ENCODE measurements around the gene MRPS12. TPM values are rescaled to one million over a fixed set of nuclear protein-coding genes. Genes with fewer than 3 reads are reported as not detected.

MRPS12 gene
- total and polyA plus RNA-seq, 9 of the 15 experiments (the other 6 are each of a cell fraction or from before 2014, with no cell fraction given): 8.1 to 174 (median 52.0) TPM

DNA sequence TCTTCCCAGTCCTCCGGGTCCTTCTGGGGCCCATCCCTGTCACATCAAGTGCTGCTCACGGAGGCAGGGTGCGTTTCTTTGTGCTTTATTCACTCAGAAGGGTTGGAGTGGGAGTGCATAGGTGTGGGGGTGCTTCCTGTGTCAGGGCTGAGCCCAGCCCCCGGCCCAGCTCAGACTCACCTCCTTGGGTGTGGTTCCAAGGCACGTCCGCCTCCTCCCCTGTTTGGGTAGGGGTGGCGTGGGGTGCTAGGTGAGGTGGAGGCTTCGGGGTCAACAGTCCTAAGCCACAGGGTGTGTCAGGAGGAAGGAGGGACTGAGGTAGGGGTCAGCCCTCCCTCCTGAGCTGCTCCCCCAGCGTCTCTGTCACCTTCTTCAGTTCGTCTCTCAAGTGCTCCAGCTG is 21.8 kb upstream of the MRPS12 start:
- no peaks in the 10 kb centered on the region for H3K27me3 ChIP-seq (ENCODE audit: control insufficient read depth in 2 of 2, insufficient read depth in 2 of 2, low read length in 2 of 2)
- POLR2A ChIA-PET: interaction anchor here (0.8 to 1.7 kb wide), 2 partner anchors 9 to 12 kb away, joined by 3 to 4 read pairs; partner anchors contain the start of genes NFKBIB and SIRT2
- H3K9ac ChIP-seq (ENCODE audit: insufficient read depth in 1 of 2, low read depth in 2 of 2, low read length in 2 of 2): peak overlapping the region in 1 of 2 experiments; percentile 79; a peak in 3 of 4 replicates
- TF ChIP-seq POLR2G (IDR thresholded peaks at IDR 0.05; ENCODE audit: low read depth, low read length) (0 out of 2 replicates have a peak, but pooled peaks have one; percentile 43), HNRNPL (IDR thresholded peaks at IDR 0.05; ENCODE audit: low read depth, low read length) (no peak)
- no peaks in the 10 kb centered on the region for H3K79me2 ChIP-seq (ENCODE audit: control insufficient read depth, insufficient read depth, low read length)
- no peak overlapping the region for H3K4me3 ChIP-seq
- no TSS peak for BruUV-seq (replicated peaks)
- H4K20me1 ChIP-seq (replicated peaks; ENCODE audit: control insufficient read depth, insufficient read depth, low read length): no peaks in the 10 kb centered on the region
- H3K9me3 ChIP-seq (replicated peaks; ENCODE audit: control insufficient read depth, insufficient read depth, low read depth, low read length): no peaks in the 10 kb centered on the region
- H3K27ac ChIP-seq (ENCODE audit: extremely low read depth, low read depth, low read length): no peak overlapping the region
- no peak for FAIRE-seq
- WGBS (ENCODE audit: insufficient coverage, low coverage, missing lambda C conversion rate): 30% methylated on average over 10 of the region's 10 CpGs
- H2AFZ ChIP-seq (ENCODE audit: low read depth, low read length): no peak overlapping the region
- in situ Hi-C loops (cut with MboI): no loop called here
- ATAC-seq: peak; percentile 44
- H3K4me1 ChIP-seq (replicated peaks in 1 of 2; ENCODE audit: control insufficient read depth in 2 of 2, insufficient read depth in 2 of 2, low read length in 2 of 2): peaks cover 0 to 38% of the 10 kb centered on the region in 2 experiments; a peak in 3 of 5 replicates
- CTCF ChIA-PET (ENCODE audit: low intra/inter-chr PET ratio): no interaction called here
- H3K36me3 ChIP-seq (ENCODE audit: control insufficient read depth, insufficient read depth, low read length): peaks cover 31% of the 10 kb centered on the region; the same call in 1 of the 3 replicates
- no peak overlapping the region for H3K4me2 ChIP-seq (ENCODE audit: insufficient read depth, low read length)
- intact Hi-C loops (cut with micrococcal nuclease): no loop called here
- no peaks in the 10 kb centered on the region for H3K9me1 ChIP-seq (ENCODE audit: control insufficient read depth, insufficient read depth, low read length)
- DNase-seq (ENCODE audit: extremely low read depth in 1 of 4, low spot score in 3 of 4): peak in 1 of 4 experiments; percentile 38

DNA sequence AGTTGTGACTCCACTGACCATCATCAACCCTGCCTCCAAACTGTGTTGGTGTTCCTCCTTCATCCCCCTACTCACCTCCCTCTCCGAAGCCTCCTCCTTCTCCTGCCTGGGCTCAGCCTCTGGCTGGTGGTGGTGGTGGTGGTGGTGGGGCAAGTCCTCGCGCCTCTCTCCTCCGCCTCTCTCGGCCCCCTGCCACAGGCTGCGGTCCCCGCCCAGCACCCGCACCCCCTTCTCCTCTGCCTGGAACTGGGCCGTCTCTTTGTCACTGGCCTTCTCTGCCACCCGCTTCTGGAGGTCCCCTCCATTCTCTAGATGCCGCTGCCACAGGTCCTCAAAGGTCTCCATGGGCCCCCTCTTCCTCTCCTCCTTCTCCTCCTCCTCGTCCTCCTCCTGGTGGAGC is 20.3 kb upstream of the MRPS12 start:
- in situ Hi-C loops (cut with MboI): no loop called here
- Histone ChIP-seq H3K36me3 (ENCODE audit: control insufficient read depth, insufficient read depth, low read length) (peaks cover 17% of the 10 kb centered on the region; the same call in 1 of the 3 replicates), H4K20me1 (replicated peaks; ENCODE audit: control insufficient read depth, insufficient read depth, low read length) (no peaks in the 10 kb centered on the region), H3K27me3 (ENCODE audit: control insufficient read depth in 2 of 2, insufficient read depth in 2 of 2, low read length in 2 of 2) (no peaks in the 10 kb centered on the region), H3K27ac (ENCODE audit: extremely low read depth, low read depth, low read length) (no peak overlapping the region), H3K4me1 (replicated peaks in 1 of 2; ENCODE audit: control insufficient read depth in 2 of 2, insufficient read depth in 2 of 2, low read length in 2 of 2) (peaks cover 0 to 41% of the 10 kb centered on the region in 2 experiments; a peak in 3 of 5 replicates), H3K9me1 (ENCODE audit: control insufficient read depth, insufficient read depth, low read length) (no peaks in the 10 kb centered on the region), H3K4me3 (no peak overlapping the region), H2AFZ (ENCODE audit: low read depth, low read length) (no peak overlapping the region), H3K9me3 (replicated peaks; ENCODE audit: control insufficient read depth, insufficient read depth, low read depth, low read length) (no peaks in the 10 kb centered on the region), H3K9ac (ENCODE audit: insufficient read depth in 1 of 2, low read depth in 2 of 2, low read length in 2 of 2) (peak overlapping the region in 1 of 2 experiments; percentile 35; a peak in 1 of 4 replicates), H3K79me2 (ENCODE audit: control insufficient read depth, insufficient read depth, low read length) (no peaks in the 10 kb centered on the region), H3K4me2 (ENCODE audit: insufficient read depth, low read length) (no peak overlapping the region)
- 78% methylated on average over 3 of the region's 12 CpGs for WGBS (ENCODE audit: insufficient coverage, low coverage, missing lambda C conversion rate)
- ATAC-seq: no peak
- ChIA-PET CTCF (ENCODE audit: low intra/inter-chr PET ratio) (no interaction called here), POLR2A (no interaction called here)
- FAIRE-seq: no peak
- DNase-seq (ENCODE audit: extremely low read depth in 1 of 4, low spot score in 3 of 4): no peak
- intact Hi-C loops (cut with micrococcal nuclease): no loop called here
- no TSS peak for BruUV-seq (replicated peaks)
- no peak for TF ChIP-seq MYNN (IDR thresholded peaks at IDR 0.05)
- no peak for TF ChIP-seq MYNN (CRISPR knock-in tag; IDR thresholded peaks at IDR 0.05)
- TF ChIP-seq SRF (CRISPR knock-in tag; IDR thresholded peaks at IDR 0.05): no peak
- TF ChIP-seq, protein P1, sequence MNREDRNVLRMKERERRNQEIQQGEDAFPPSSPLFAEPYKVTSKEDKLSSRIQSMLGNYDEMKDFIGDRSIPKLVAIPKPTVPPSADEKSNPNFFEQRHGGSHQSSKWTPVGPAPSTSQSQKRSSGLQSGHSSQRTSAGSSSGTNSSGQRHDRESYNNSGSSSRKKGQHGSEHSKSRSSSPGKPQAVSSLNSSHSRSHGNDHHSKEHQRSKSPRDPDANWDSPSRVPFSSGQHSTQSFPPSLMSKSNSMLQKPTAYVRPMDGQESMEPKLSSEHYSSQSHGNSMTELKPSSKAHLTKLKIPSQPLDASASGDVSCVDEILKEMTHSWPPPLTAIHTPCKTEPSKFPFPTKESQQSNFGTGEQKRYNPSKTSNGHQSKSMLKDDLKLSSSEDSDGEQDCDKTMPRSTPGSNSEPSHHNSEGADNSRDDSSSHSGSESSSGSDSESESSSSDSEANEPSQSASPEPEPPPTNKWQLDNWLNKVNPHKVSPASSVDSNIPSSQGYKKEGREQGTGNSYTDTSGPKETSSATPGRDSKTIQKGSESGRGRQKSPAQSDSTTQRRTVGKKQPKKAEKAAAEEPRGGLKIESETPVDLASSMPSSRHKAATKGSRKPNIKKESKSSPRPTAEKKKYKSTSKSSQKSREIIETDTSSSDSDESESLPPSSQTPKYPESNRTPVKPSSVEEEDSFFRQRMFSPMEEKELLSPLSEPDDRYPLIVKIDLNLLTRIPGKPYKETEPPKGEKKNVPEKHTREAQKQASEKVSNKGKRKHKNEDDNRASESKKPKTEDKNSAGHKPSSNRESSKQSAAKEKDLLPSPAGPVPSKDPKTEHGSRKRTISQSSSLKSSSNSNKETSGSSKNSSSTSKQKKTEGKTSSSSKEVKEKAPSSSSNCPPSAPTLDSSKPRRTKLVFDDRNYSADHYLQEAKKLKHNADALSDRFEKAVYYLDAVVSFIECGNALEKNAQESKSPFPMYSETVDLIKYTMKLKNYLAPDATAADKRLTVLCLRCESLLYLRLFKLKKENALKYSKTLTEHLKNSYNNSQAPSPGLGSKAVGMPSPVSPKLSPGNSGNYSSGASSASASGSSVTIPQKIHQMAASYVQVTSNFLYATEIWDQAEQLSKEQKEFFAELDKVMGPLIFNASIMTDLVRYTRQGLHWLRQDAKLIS (CRISPR knock-in tag; IDR thresholded peaks at IDR 0.05): no peak
- TF ChIP-seq EGR1 (conservative IDR thresholded peaks at IDR 0.05): no peak
- TF ChIP-seq, protein P2, sequence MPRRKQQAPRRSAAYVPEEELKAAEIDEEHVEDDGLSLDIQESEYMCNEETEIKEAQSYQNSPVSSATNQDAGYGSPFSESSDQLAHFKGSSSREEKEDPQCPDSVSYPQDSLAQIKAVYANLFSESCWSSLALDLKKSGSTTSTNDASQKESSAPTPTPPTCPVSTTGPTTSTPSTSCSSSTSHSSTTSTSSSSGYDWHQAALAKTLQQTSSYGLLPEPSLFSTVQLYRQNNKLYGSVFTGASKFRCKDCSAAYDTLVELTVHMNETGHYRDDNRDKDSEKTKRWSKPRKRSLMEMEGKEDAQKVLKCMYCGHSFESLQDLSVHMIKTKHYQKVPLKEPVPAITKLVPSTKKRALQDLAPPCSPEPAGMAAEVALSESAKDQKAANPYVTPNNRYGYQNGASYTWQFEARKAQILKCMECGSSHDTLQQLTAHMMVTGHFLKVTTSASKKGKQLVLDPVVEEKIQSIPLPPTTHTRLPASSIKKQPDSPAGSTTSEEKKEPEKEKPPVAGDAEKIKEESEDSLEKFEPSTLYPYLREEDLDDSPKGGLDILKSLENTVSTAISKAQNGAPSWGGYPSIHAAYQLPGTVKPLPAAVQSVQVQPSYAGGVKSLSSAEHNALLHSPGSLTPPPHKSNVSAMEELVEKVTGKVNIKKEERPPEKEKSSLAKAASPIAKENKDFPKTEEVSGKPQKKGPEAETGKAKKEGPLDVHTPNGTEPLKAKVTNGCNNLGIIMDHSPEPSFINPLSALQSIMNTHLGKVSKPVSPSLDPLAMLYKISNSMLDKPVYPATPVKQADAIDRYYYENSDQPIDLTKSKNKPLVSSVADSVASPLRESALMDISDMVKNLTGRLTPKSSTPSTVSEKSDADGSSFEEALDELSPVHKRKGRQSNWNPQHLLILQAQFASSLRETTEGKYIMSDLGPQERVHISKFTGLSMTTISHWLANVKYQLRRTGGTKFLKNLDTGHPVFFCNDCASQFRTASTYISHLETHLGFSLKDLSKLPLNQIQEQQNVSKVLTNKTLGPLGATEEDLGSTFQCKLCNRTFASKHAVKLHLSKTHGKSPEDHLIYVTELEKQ (CRISPR knock-in tag; IDR thresholded peaks at IDR 0.05): no peak
